LNCAP (cell line): ENCODE data around the gene FBXW12.

Experiments used
- TF ChIP-seq, protein P1 (sequence below): fragments of 450-650 bp; IDR thresholded peaks from 2 replicates; pipeline ENCODE4 v1.5.1; 2017; ENCODE audit warnings: mild to moderate bottlenecking

Gene FBXW12

DNA sequence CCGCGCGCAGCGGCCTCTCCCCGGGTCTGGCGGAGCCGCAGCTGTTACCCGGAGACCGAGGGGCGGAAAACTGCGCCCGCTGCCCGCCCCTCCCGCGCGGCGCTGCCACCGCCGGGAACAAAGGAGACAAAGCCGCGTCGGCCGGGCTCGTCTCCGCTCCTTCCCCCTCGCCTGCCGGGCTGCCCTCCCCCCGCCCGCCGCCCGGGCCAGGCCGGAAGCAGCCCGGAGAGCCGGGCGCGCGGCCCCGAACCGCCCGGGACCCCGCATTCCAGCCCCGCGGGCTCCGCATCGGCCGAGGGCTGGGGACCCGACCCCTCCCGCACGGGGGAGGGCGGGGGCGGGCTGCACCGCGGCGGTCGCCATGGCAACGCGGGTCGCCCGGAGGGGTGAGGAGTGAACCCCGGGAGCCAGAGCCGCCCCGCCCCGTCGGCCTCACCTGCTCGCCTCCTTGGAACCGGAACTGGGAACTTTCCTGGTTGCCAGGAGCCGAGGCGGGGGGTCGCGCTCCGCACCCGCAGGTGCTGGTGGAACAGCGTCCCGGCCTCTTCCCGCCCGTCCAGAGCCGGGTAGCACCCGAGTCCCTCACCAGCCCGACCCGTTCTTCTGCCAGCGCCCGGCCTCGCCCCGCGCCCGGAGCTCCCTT lies 57.4 kb downstream of the FBXW12 start:
- TF ChIP-seq, protein P1, sequence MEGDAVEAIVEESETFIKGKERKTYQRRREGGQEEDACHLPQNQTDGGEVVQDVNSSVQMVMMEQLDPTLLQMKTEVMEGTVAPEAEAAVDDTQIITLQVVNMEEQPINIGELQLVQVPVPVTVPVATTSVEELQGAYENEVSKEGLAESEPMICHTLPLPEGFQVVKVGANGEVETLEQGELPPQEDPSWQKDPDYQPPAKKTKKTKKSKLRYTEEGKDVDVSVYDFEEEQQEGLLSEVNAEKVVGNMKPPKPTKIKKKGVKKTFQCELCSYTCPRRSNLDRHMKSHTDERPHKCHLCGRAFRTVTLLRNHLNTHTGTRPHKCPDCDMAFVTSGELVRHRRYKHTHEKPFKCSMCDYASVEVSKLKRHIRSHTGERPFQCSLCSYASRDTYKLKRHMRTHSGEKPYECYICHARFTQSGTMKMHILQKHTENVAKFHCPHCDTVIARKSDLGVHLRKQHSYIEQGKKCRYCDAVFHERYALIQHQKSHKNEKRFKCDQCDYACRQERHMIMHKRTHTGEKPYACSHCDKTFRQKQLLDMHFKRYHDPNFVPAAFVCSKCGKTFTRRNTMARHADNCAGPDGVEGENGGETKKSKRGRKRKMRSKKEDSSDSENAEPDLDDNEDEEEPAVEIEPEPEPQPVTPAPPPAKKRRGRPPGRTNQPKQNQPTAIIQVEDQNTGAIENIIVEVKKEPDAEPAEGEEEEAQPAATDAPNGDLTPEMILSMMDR: no peak

- TF ChIP-seq, protein P1: no peak
Measured at GRCh38 chr3:48429960-48430707, 58.1 kb downstream of the FBXW12 start, which contains the start of gene PLXNB1. PLXNB1 (minus strand) TSS chr3:48430086; CDS start chr3:48424611, 5,475 bp downstream.

- TF ChIP-seq, protein P1: no peak
Measured at GRCh38 chr3:48430708-48431101, 58.7 kb downstream of the FBXW12 start.

DNA sequence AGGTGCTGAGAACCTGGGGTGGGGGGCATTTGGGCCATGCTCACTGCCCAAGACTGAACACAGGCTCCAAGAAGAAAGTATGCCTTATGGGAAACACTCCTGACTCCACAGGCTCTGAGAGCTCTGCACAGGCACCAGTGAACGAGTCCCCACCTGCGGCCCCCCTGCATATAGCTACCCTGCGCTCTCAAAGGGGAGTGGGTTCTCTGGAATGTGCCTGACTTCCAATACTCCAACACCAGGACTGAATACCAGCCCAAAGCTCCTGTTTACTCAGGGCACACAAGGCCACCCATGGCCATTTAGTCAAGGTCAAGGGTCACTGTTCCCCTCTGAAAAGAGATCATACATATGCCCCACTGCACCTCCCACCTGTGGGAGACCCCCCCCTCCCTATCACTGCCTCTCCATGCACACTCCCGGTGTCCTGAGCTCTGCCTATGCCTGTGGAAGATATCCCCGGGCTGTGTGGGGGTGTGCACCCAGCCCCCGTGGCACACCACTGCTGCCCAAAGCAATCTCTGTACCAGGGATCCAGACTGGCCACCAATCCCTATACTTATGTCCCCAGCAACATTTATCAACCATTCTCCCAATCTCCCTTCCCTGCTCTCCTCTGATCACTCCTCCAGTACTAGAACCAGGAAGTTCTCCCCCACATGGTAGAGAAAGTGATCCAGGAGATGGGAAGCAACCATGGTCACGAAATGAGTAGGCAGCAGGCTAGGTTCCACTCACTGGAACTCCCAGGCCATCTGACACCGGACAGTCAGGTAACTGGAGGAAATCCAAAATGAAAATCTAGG lies 59.4 kb downstream of the FBXW12 start:
- TF ChIP-seq, protein P1: no peak

- TF ChIP-seq, protein P1: peak; percentile 21; the same call in 1 of the 2 replicates
Measured at GRCh38 chr3:48432411-48433371, 60.7 kb downstream of the FBXW12 start.

DNA sequence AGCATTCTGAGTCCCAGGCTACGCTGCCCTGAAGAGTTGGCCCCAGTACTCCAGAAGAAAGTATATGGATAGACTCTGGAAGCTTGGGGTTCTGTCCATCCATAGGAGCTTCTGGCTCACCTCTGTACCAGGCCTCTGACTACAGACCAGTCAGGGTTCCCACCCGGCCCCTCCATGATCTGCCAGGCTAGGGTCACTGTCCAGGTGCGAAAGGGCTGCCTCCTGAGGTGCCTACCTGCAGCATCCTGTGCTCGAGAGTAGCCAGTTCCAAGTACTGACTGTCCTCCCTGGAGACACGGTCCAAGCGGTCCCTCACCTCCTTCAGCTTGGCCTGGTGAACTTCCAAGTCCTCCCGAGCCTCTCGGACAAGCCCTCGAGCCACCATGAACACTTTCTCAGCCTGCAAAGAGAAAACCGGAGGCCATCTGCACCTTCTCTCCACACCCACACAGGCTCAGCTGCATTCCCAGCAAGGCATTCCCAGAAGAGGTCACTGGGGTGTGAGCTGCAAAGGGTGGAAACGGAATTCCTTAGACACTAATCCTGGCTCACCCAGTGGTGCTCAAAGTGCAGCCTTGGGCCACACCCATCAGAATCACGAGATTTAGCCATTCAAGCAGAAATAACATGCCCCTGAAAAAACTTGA lies 61.6 kb downstream of the FBXW12 start:
- TF ChIP-seq, protein P1: no peak
